AG04450 (cell line): ENCODE measurements around the gene MCRIP2. TPM values are rescaled to one million over a fixed set of nuclear protein-coding genes. Genes with fewer than 3 reads are reported as not detected.
A peak's percentile ranks its signal among the peaks of the same experiment; 100 is the strongest.

ENCODE experiments used
- CTCF ChIA-PET: fragments of 300-600, 350-600 bp; formaldehyde crosslinking; extraction: SDS; loops from one replicate; lab custom pipeline; 2022; ENCODE audit warnings: antibody characterized with exemption, inconsistent platforms; lab: Charles Lee
- POLR2A ChIA-PET: fragments of 350-600 bp; formaldehyde crosslinking; extraction: SDS; loops from one replicate; lab custom pipeline; 2021; ENCODE audit warnings: antibody characterized with exemption, inconsistent platforms; lab: Yijun Ruan, JAX
- DNase-seq: peaks from one replicate; pipeline ENCODE4 v3.0.0-alpha.2; 2011; ENCODE audit warnings: low read depth, low spot score
- H3K27ac ChIP-seq: one replicate; pipeline ENCODE4 v1.5.1; 2012; ENCODE audit warnings: low read depth, low read length, control low read depth
- H3K27me3 ChIP-seq: one replicate; pipeline ENCODE4 v1.6.0; 2012; ENCODE audit warnings: low read length; ENCODE audit not compliant: control insufficient read depth, insufficient read depth
- H3K4me3 ChIP-seq: 2 replicates; pipeline ENCODE4 v1.5.1; 2011; ENCODE audit warnings: mild to moderate bottlenecking, low read depth, low read length, control low read depth
- H3K9me3 ChIP-seq: 2 replicates; pipeline ENCODE4 v1.5.1; 2012; ENCODE audit warnings: low read length; ENCODE audit not compliant: control insufficient read depth, insufficient read depth
- CTCF ChIP-seq: IDR thresholded peaks from 2 replicates; pipeline ENCODE4 v1.5.1; 2011; ENCODE audit warnings: low read depth, low read length, control low read depth, inconsistent platforms
- polyA plus RNA-seq: library from polyadenylated mRNA; depleted of rRNA; stranded (reverse); fragments of >200 nt; gene quantifications from 2 replicates; pipeline ENCODE4 v1.2.3, GENCODE V29; 2011

MCRIP2 gene
- polyA plus RNA-seq, 1 experiment: 6.7 TPM

GRCh38 chr16:648071-648780 lies 6.6 kb downstream of the MCRIP2 start:
- Histone ChIP-seq H3K27ac (peak overlapping the region; percentile 61), H3K9me3 (no peaks in the 10 kb centered on the region; the same call in 1 of the 2 replicates), H3K4me3 (peak overlapping the region; percentile 67), H3K27me3 (no peaks in the 10 kb centered on the region)
- POLR2A ChIA-PET: interaction anchor here (0.8 kb wide), 1 partner anchor 11 kb away, joined by 14 read pairs; no protein-coding TSS in a partner anchor
- CTCF ChIA-PET: no interaction called here
- TF ChIP-seq CTCF: peak; percentile 29
- no peak for DNase-seq

- ChIA-PET POLR2A (interaction anchor here (0.8 to 1.0 kb wide), 2 partner anchors 13 to 110 kb away, joined by 5 to 6 read pairs; partner anchors contain the start of gene METTL26), CTCF (interaction anchor here (0.6 kb wide), 1 partner anchor 9 kb away, joined by 4 read pairs; no protein-coding TSS in a partner anchor)
- Histone ChIP-seq H3K27ac (peak within 1 kb of the TSS; percentile 61), H3K27me3 (no peaks in the 10 kb centered on the region), H3K4me3 (peak within 1 kb of the TSS; percentile 67), H3K9me3 (no peaks in the 10 kb centered on the region; the same call in 1 of the 2 replicates)
- TF ChIP-seq CTCF: no peak
- DNase-seq: peak; percentile 65
Measured at GRCh38 chr16:648781-649589, 7.4 kb downstream of the MCRIP2 start, which contains the start of gene WDR90. Gene WDR90 (plus strand): TSS chr16:649365. CDS start chr16:649417, 52 bp downstream.

GRCh38 chr16:649631-650030 lies 8.0 kb downstream of the MCRIP2 start:
- Histone ChIP-seq H3K27me3 (no peaks in the 10 kb centered on the region), H3K4me3 (peak overlapping the region; percentile 67), H3K27ac (no peak overlapping the region), H3K9me3 (no peaks in the 10 kb centered on the region; the same call in 1 of the 2 replicates)
- TF ChIP-seq CTCF: no peak
- ChIA-PET CTCF (interaction anchor here (0.6 kb wide), 1 partner anchor 10 kb away, joined by 4 read pairs; no protein-coding TSS in a partner anchor), POLR2A (interaction anchor here (0.8 to 1.0 kb wide), 2 partner anchors 13 to 111 kb away, joined by 5 to 6 read pairs; partner anchors contain the start of gene METTL26)
- DNase-seq: no peak

GRCh38 chr16:651844-652243 lies 10.2 kb downstream of the MCRIP2 start:
- no peaks in the 10 kb centered on the region; the same call in 1 of the 2 replicates for H3K9me3 ChIP-seq
- DNase-seq: no peak
- CTCF ChIA-PET: no interaction called here
- no peaks in the 10 kb centered on the region for H3K27me3 ChIP-seq
- POLR2A ChIA-PET: interaction anchor here (0.8 kb wide), 1 partner anchor 27 kb away, joined by 3 read pairs; no protein-coding TSS in a partner anchor
- no peak for TF ChIP-seq CTCF
- H3K4me3 ChIP-seq: no peak overlapping the region
- H3K27ac ChIP-seq: no peak overlapping the region
